Measurements from ENCODE around the gene SMOC1.

Gene SMOC1

DNA sequence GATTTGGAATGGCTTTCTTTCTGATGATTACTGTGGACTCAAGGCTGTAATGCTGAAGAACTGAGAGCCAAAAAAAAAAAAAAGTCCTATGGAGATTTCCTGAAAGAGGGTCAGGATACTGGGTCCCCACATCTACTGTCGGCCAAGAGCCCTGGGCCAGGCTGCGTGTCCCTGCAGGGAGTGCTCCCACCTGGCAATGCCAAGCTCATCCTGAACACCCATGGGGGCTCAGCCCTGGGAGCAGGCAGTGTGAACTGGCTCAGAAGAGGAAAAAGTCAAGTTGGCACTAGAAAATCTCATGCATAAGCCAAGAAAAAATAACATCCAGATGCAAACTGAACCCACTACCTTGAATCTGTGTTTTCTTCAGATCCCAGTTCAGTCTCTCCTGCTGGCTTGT, 35.0 kb upstream of the SMOC1 start:
- Histone ChIP-seq H3K23ac (ENCODE audit: low read length) (no peak overlapping the region), H3K4me2 (ENCODE audit: low read length) (no peak overlapping the region), H2BK15ac (replicated peaks; ENCODE audit: low read depth) (no peak overlapping the region), H2BK5ac (ENCODE audit: low read length) (no peak overlapping the region), H4K8ac (ENCODE audit: low read depth, low read length) (no peak overlapping the region), H2BK120ac (ENCODE audit: low read depth, low read length) (no peak overlapping the region), H3K4ac (ENCODE audit: low read depth, low read length) (no peak overlapping the region), H3K4me3 (ENCODE audit: low read length) (no peak overlapping the region), H3K4me1 (ENCODE audit: control insufficient read depth, low read depth, low read length) (no peaks in the 10 kb centered on the region), H4K5ac (ENCODE audit: low read length) (no peak overlapping the region), H3K27me3 (ENCODE audit: insufficient read depth, low read length, poor library complexity) (no peaks in the 10 kb centered on the region), H3K27ac (ENCODE audit: low read depth, low read length) (no peak overlapping the region), H2AK5ac (ENCODE audit: low read length) (no peak overlapping the region), H3K79me1 (ENCODE audit: low read length) (no peaks in the 10 kb centered on the region), H3K36me3 (ENCODE audit: control insufficient read depth, insufficient read depth, low read length) (no peaks in the 10 kb centered on the region), H3K9ac (ENCODE audit: low read length) (no peak overlapping the region), H3K79me2 (ENCODE audit: control insufficient read depth, insufficient read depth, low read length) (no peaks in the 10 kb centered on the region), H3K56ac (ENCODE audit: low read length) (no peak overlapping the region), H3K18ac (ENCODE audit: low read length) (no peak overlapping the region)
- WGBS (ENCODE audit: extremely low coverage, insufficient coverage, low lambda C conversion rate) = no CpG with 5 or more reads among the region's 2 CpGs
- DNase-seq = no peak

DNA sequence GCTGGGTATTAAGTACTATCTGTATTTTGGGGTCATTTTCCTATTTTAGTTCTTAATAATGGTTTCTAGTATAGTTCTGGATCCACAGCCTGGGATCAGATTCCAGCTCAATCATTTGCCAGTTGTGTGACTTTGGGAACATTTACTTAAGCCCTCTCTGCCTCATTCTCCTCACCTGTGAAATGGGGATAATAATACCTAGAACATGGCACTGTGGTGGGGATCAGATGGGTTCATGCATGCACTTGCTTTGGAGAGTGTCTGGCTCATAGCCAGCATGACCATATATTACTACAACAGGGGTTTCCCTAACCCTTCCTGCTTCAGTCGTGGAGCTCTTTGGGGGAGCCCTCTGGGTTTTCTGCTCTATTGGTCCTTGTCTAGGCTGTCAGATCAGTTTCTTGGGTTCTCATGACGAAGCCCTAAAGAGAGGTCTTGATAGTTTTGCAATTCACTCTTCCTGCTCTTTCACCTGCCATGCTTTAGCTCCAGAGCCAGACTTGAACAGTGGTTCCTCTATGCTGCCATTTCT, 34.1 kb upstream of the SMOC1 start:
- Histone ChIP-seq H3K4ac (ENCODE audit: low read depth, low read length) (no peak overlapping the region), H3K27me3 (ENCODE audit: insufficient read depth, low read length, poor library complexity) (no peaks in the 10 kb centered on the region), H3K56ac (ENCODE audit: low read length) (no peak overlapping the region), H3K79me2 (ENCODE audit: control insufficient read depth, insufficient read depth, low read length) (no peaks in the 10 kb centered on the region), H2BK15ac (replicated peaks; ENCODE audit: low read depth) (no peak overlapping the region), H3K4me1 (ENCODE audit: control insufficient read depth, low read depth, low read length) (no peaks in the 10 kb centered on the region), H3K4me3 (ENCODE audit: low read length) (no peak overlapping the region), H2AK5ac (ENCODE audit: low read length) (no peak overlapping the region), H3K27ac (ENCODE audit: low read depth, low read length) (no peak overlapping the region), H3K9ac (ENCODE audit: low read length) (no peak overlapping the region), H2BK5ac (ENCODE audit: low read length) (no peak overlapping the region), H4K5ac (ENCODE audit: low read length) (no peak overlapping the region), H3K23ac (ENCODE audit: low read length) (no peak overlapping the region), H3K4me2 (ENCODE audit: low read length) (no peak overlapping the region), H3K18ac (ENCODE audit: low read length) (no peak overlapping the region), H3K36me3 (ENCODE audit: control insufficient read depth, insufficient read depth, low read length) (no peaks in the 10 kb centered on the region), H3K79me1 (ENCODE audit: low read length) (no peaks in the 10 kb centered on the region), H4K8ac (ENCODE audit: low read depth, low read length) (no peak overlapping the region), H2BK120ac (ENCODE audit: low read depth, low read length) (no peak overlapping the region)
- WGBS (ENCODE audit: extremely low coverage, insufficient coverage, low lambda C conversion rate) = no CpG with 5 or more reads among the region's 2 CpGs
- DNase-seq = no peak

DNA sequence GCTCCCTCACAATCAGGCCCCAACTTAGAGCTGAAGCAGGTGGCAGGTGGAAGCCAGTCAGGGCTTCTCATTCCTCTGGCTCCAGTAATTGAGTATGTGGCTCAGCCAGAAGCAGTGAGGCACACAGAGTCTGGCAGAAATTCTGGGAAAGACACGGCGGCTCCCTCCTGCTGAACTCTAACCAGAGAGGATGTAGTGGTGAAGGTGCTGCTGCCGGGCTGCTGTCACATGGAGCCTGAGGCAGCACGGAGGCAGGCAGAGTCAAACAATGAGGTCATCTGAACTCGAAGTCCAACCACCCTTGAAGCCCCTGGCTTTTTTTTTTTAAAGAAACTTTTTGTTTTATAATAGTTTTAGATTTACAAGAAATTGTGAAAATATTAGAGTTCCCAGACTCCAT, 33.4 kb upstream of the SMOC1 start:
- Histone ChIP-seq H2BK15ac (replicated peaks; ENCODE audit: low read depth) (no peak overlapping the region), H2AK5ac (ENCODE audit: low read length) (no peak overlapping the region), H3K4me3 (ENCODE audit: low read length) (no peak overlapping the region), H3K23ac (ENCODE audit: low read length) (no peak overlapping the region), H4K5ac (ENCODE audit: low read length) (no peak overlapping the region), H4K8ac (ENCODE audit: low read depth, low read length) (no peak overlapping the region), H3K4ac (ENCODE audit: low read depth, low read length) (no peak overlapping the region), H3K4me1 (ENCODE audit: control insufficient read depth, low read depth, low read length) (no peaks in the 10 kb centered on the region), H3K79me2 (ENCODE audit: control insufficient read depth, insufficient read depth, low read length) (no peaks in the 10 kb centered on the region), H3K79me1 (ENCODE audit: low read length) (no peaks in the 10 kb centered on the region), H3K27me3 (ENCODE audit: insufficient read depth, low read length, poor library complexity) (no peaks in the 10 kb centered on the region), H3K27ac (ENCODE audit: low read depth, low read length) (no peak overlapping the region), H2BK5ac (ENCODE audit: low read length) (no peak overlapping the region), H2BK120ac (ENCODE audit: low read depth, low read length) (no peak overlapping the region), H3K56ac (ENCODE audit: low read length) (no peak overlapping the region), H3K36me3 (ENCODE audit: control insufficient read depth, insufficient read depth, low read length) (no peaks in the 10 kb centered on the region), H3K18ac (ENCODE audit: low read length) (no peak overlapping the region), H3K4me2 (ENCODE audit: low read length) (no peak overlapping the region), H3K9ac (ENCODE audit: low read length) (no peak overlapping the region)
- DNase-seq = peak; percentile 42
- no CpG with 5 or more reads among the region's 5 CpGs for whole genome bisulfite sequencing (ENCODE audit: extremely low coverage, insufficient coverage, low lambda C conversion rate)

DNA sequence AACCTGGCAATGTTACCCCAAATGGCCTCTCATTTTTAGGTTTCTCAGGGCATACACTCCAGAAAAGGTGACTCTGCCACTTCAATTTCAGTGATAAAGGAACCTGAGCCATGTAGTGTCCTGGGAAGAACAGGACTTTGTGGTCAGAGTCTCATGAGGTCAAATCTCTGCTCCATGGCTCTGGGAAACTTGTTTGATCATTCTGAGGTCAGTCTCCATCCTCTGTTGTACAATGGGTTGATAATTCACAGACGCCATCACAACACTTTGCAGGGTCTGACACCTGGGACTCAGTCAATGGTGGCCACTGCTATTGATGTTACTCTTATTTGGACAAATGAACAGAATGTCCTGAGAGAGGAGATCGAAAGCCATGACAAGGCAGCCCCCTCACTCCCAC, 31.1 kb upstream of the SMOC1 start:
- H3K4me2 ChIP-seq (ENCODE audit: low read length) = no peak overlapping the region
- H3K27ac ChIP-seq (ENCODE audit: low read depth, low read length) = no peak overlapping the region
- no peak overlapping the region for H2BK15ac ChIP-seq (replicated peaks; ENCODE audit: low read depth)
- no peaks in the 10 kb centered on the region for H3K79me1 ChIP-seq (ENCODE audit: low read length)
- H2BK5ac ChIP-seq (ENCODE audit: low read length) = no peak overlapping the region
- H3K79me2 ChIP-seq (ENCODE audit: control insufficient read depth, insufficient read depth, low read length) = no peaks in the 10 kb centered on the region
- H2BK120ac ChIP-seq (ENCODE audit: low read depth, low read length) = no peak overlapping the region
- WGBS (ENCODE audit: extremely low coverage, insufficient coverage, low lambda C conversion rate) = no CpG with 5 or more reads among the region's 2 CpGs
- H3K36me3 ChIP-seq (ENCODE audit: control insufficient read depth, insufficient read depth, low read length) = no peaks in the 10 kb centered on the region
- H3K9ac ChIP-seq (ENCODE audit: low read length) = no peak overlapping the region
- no peak overlapping the region for H4K8ac ChIP-seq (ENCODE audit: low read depth, low read length)
- H4K5ac ChIP-seq (ENCODE audit: low read length) = no peak overlapping the region
- no peaks in the 10 kb centered on the region for H3K4me1 ChIP-seq (ENCODE audit: control insufficient read depth, low read depth, low read length)
- no peak for DNase-seq
- no peak overlapping the region for H3K56ac ChIP-seq (ENCODE audit: low read length)
- no peaks in the 10 kb centered on the region for H3K27me3 ChIP-seq (ENCODE audit: insufficient read depth, low read length, poor library complexity)
- no peak overlapping the region for H3K23ac ChIP-seq (ENCODE audit: low read length)
- no peak overlapping the region for H3K18ac ChIP-seq (ENCODE audit: low read length)
- no peak overlapping the region for H2AK5ac ChIP-seq (ENCODE audit: low read length)
- H3K4ac ChIP-seq (ENCODE audit: low read depth, low read length) = no peak overlapping the region
- no peak overlapping the region for H3K4me3 ChIP-seq (ENCODE audit: low read length)

DNA sequence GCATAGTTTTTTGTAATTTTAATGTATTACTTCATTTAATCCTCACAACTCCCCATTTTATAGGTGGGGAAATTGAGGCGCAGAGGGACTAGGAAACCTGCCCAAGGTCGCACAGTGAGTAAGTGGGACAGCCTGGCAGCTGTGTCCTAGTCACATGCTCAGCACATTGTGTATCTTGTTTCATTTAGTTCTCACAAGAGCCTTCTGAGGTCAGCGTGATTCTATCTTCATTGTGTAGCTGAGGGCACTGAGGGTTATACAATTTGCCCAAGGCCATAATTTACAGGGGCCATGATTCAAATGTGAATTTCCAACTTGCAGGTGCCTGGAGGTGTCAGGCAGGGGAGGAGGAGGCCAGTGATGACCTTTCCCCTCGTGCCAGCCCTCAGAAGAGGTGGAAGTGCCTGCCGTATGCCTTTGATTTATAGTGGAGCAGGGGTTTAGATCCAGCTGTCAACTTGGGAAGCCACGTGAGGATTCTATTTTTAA, 30.3 kb upstream of the SMOC1 start:
- Histone ChIP-seq H4K5ac (ENCODE audit: low read length) (no peak overlapping the region), H3K4me1 (ENCODE audit: control insufficient read depth, low read depth, low read length) (no peaks in the 10 kb centered on the region), H3K18ac (ENCODE audit: low read length) (no peak overlapping the region), H2BK120ac (ENCODE audit: low read depth, low read length) (no peak overlapping the region), H2BK15ac (replicated peaks; ENCODE audit: low read depth) (no peak overlapping the region), H2AK5ac (ENCODE audit: low read length) (no peak overlapping the region), H3K4me3 (ENCODE audit: low read length) (no peak overlapping the region), H3K4ac (ENCODE audit: low read depth, low read length) (no peak overlapping the region), H2BK5ac (ENCODE audit: low read length) (no peak overlapping the region), H3K36me3 (ENCODE audit: control insufficient read depth, insufficient read depth, low read length) (no peaks in the 10 kb centered on the region), H3K27me3 (ENCODE audit: insufficient read depth, low read length, poor library complexity) (no peaks in the 10 kb centered on the region), H3K79me1 (ENCODE audit: low read length) (no peaks in the 10 kb centered on the region), H3K79me2 (ENCODE audit: control insufficient read depth, insufficient read depth, low read length) (no peaks in the 10 kb centered on the region), H4K8ac (ENCODE audit: low read depth, low read length) (no peak overlapping the region), H3K4me2 (ENCODE audit: low read length) (no peak overlapping the region), H3K27ac (ENCODE audit: low read depth, low read length) (no peak overlapping the region), H3K56ac (ENCODE audit: low read length) (no peak overlapping the region), H3K23ac (ENCODE audit: low read length) (no peak overlapping the region), H3K9ac (ENCODE audit: low read length) (no peak overlapping the region)
- no peak for DNase-seq
- no CpG with 5 or more reads among the region's 6 CpGs for WGBS (ENCODE audit: extremely low coverage, insufficient coverage, low lambda C conversion rate)

DNA sequence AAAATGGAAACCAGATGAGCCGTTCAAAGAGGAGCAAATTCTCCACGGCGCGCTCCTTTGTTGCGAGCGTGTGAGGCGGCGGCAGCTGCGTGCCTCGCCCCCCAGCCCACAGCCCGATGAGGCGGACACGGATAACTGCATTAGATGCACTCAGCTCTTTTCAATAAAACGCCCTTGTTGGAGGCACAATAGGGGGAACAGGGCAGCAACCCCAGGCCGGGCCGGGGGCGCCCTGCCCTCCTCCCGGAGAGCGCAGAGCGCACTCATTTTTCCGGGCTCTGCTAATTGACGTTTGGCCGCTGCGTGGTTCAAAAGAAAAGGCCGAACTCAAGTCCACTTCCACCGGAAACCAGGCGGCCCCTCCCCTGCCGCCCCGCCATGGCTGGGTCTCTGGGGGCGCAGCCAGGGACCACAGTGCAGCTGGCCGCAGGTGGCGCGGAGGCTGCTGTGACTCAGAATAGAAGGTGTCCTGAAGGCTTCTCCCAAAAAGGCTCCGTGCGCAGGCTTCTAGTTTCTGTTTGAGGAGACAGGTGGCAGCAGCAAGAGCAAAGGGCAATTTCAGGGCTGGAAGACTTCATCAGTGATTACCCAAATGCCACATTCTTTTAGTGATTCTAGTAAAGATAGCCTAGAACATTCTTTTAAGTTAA, 29.0 kb upstream of the SMOC1 start:
- H3K4me2 ChIP-seq (ENCODE audit: low read length) = no peak overlapping the region
- no peak overlapping the region for H3K23ac ChIP-seq (ENCODE audit: low read length)
- H4K5ac ChIP-seq (ENCODE audit: low read length) = no peak overlapping the region
- H3K4ac ChIP-seq (ENCODE audit: low read depth, low read length) = no peak overlapping the region
- H3K9ac ChIP-seq (ENCODE audit: low read length) = no peak overlapping the region
- H3K79me2 ChIP-seq (ENCODE audit: control insufficient read depth, insufficient read depth, low read length) = no peaks in the 10 kb centered on the region
- no peaks in the 10 kb centered on the region for H3K79me1 ChIP-seq (ENCODE audit: low read length)
- no peak overlapping the region for H3K18ac ChIP-seq (ENCODE audit: low read length)
- no peak overlapping the region for H3K4me3 ChIP-seq (ENCODE audit: low read length)
- no peak overlapping the region for H2BK5ac ChIP-seq (ENCODE audit: low read length)
- H3K27ac ChIP-seq (ENCODE audit: low read depth, low read length) = no peak overlapping the region
- H3K4me1 ChIP-seq (ENCODE audit: control insufficient read depth, low read depth, low read length) = no peaks in the 10 kb centered on the region
- no peak overlapping the region for H2AK5ac ChIP-seq (ENCODE audit: low read length)
- no peaks in the 10 kb centered on the region for H3K36me3 ChIP-seq (ENCODE audit: control insufficient read depth, insufficient read depth, low read length)
- no peak overlapping the region for H3K56ac ChIP-seq (ENCODE audit: low read length)
- H2BK120ac ChIP-seq (ENCODE audit: low read depth, low read length) = no peak overlapping the region
- WGBS (ENCODE audit: extremely low coverage, insufficient coverage, low lambda C conversion rate) = no CpG with 5 or more reads among the region's 35 CpGs
- H3K27me3 ChIP-seq (ENCODE audit: insufficient read depth, low read length, poor library complexity) = no peaks in the 10 kb centered on the region
- H4K8ac ChIP-seq (ENCODE audit: low read depth, low read length) = no peak overlapping the region
- H2BK15ac ChIP-seq (replicated peaks; ENCODE audit: low read depth) = no peak overlapping the region
- DNase-seq = peak; percentile 3

All from mesendoderm (in vitro differentiated cells).